NT2/D1 (cell line): ENCODE measurements around the gene ACSS3.

Source experiments
- YY1 ChIP-seq: IDR thresholded peaks from 2 replicates; pipeline ENCODE4 v1.6.1; 2011; ENCODE audit not compliant: insufficient read length, insufficient read depth
- ZNF274 ChIP-seq: IDR thresholded peaks from 2 replicates; pipeline ENCODE4 v1.6.1; 2011; ENCODE audit warnings: mild to moderate bottlenecking, low read depth, low read length

GRCh38 chr12:81231574-81232368 lies 153.9 kb downstream of the ACSS3 start:
- TF ChIP-seq ZNF274 (no peak), YY1 (no peak)
